Stomach (tissue), 9 donors: Measurements from ENCODE around the gene REEP2. TPM values are rescaled to one million over a fixed set of nuclear protein-coding genes. Genes with fewer than 3 reads are reported as not detected.
A peak's percentile ranks its signal among the peaks of the same experiment; 100 is the strongest.

Source experiments
- DNase-seq, 2 donors: peaks; one replicate each; pipeline versions ENCODE4 v3.0.0 to v3.0.0-alpha.2; 2013 to 2019
- H3K27ac ChIP-seq, 5 donors: fragments of 200-600 bp in 4 of 5; sonication (generic) in 4 of 5; one replicate each; pipeline ENCODE4 v1.5.1; 2013 to 2019; ENCODE audit warnings: mild to moderate bottlenecking in 1 of 5, moderate library complexity in 1 of 5
- H3K27me3 ChIP-seq, 3 donors: fragments of 200-600 bp; sonication (generic); one replicate each; pipeline ENCODE4 v1.5.1; 2017 to 2019; ENCODE audit warnings: mixed run types in 1 of 3
- H3K36me3 ChIP-seq, 4 donors: fragments of 200-600 bp; sonication (generic); 1 replicate in 3 of 4; 2 replicates in 1 of 4; pipeline ENCODE4 v1.5.1; 2016 to 2019
- H3K4me1 ChIP-seq, 4 donors: fragments of 200-600 bp; sonication (generic); one replicate each; pipeline ENCODE4 v1.5.1; 2016 to 2019
- H3K4me3 ChIP-seq, 4 donors: fragments of 200-600 bp; sonication (generic) in 3 of 4; one replicate each; pipeline ENCODE4 v1.5.1; 2016 to 2019; ENCODE audit warnings: mild to moderate bottlenecking in 1 of 4
- H3K9me3 ChIP-seq, 4 donors: fragments of 200-600 bp; sonication (generic); one replicate each; pipeline ENCODE4 v1.5.1; 2016 to 2019
- CTCF ChIP-seq, 7 experiments: fragments of 450-650 bp in 4 of 7; fragments of 200-600 bp in 3 of 7; sonication (generic) in 3 of 7; IDR thresholded peaks; one replicate each; pipeline ENCODE4 v1.5.1; 2016 to 2019; ENCODE audit warnings: antibody characterized with exemption in 7 of 7, control low read depth in 2 of 7, mild to moderate bottlenecking in 1 of 7
- EP300 ChIP-seq: sonication (generic); formaldehyde crosslinking; IDR thresholded peaks from one replicate; pipeline ENCODE4 v1.6.1; 2017; ENCODE audit warnings: antibody characterized with exemption
- POLR2A ChIP-seq, 4 donors: fragments of 450-650 bp; IDR thresholded peaks; one replicate each; pipeline ENCODE4 v1.6.1; 2016; ENCODE audit warnings: antibody characterized with exemption in 4 of 4, control low read depth in 2 of 4, mild to moderate bottlenecking in 1 of 4, moderate library complexity in 1 of 4
- POLR2AphosphoS5 ChIP-seq, 3 donors: sonication (generic); formaldehyde crosslinking; IDR thresholded peaks; one replicate each; pipeline ENCODE4 v1.6.1; 2016; ENCODE audit warnings: antibody characterized with exemption in 3 of 3
- WGBS, 5 donors: extraction: QIAGEN DNeasy Blood & Tissue Kit in 3 of 5; methylation state at CpG; one replicate each; pipeline versions ENCODE4 v1.1.5 to v1.1.7; 2013 to 2018; 5-methylcytosine and 5-hydroxymethylcytosine counted together
- intact Hi-C: fragments of 100-400 bp; cut with DNase I; formaldehyde crosslinking; loops from one replicate; pipeline ENCODE4 v1.15.1; 2023; ENCODE audit warnings: low total_unique reads
- polyA plus RNA-seq, 3 donors: library from polyadenylated mRNA; stranded (reverse); fragments of 200-250 nt; gene quantifications; one replicate each; pipeline ENCODE4 v1.2.3, GENCODE V29; 2013
- total RNA-seq, 5 donors: library from RNA; depleted of rRNA; stranded (reverse); fragments of >200 nt; gene quantifications; one replicate each; pipeline versions ENCODE4 v1.1.0 to v1.2.3, GENCODE V29; 2014 to 2016
- donor health status: healthy with polysubstance abuse.
- donor health status: Bipolar disorder and iron deficiency.
- donor health status: healthy.

REEP2 gene
- total and polyA plus RNA-seq, 8 donors = 2.1 to 73.3 (median 5.1) TPM; not detected in 2

GRCh38 chr5:138466900-138467710 is 28.2 kb downstream of the REEP2 start:
- Histone ChIP-seq H3K27me3 (no peaks in the 10 kb centered on the region), H3K9me3 (no peaks in the 10 kb centered on the region), H3K4me1 (peaks cover 11 to 36% (median 35%) of the 10 kb centered on the region in 4 donors), H3K4me3 (peak overlapping the region; percentile 83 to 90 (median 88)), H3K36me3 (peaks cover 0 to 18% (median 13%) of the 10 kb centered on the region in 4 donors), H3K27ac (peak overlapping the region in 3 of 5 donors; percentile 95 to 98 (median 97))
- peak; percentile 48 to 52 for DNase-seq
- TF ChIP-seq EP300 (no peak), POLR2A (IDR thresholded peaks at IDR 0.05) (peak in 1 of 4 donors; percentile 11), POLR2AphosphoS5 (IDR thresholded peaks at IDR 0.05) (peak in 2 of 3 donors; percentile 74 to 96)
- intact Hi-C loops = no loop called here
- WGBS, 5 donors = 89 to 94% (median 94%) methylated on average over 45 of the region's 45 CpGs

GRCh38 chr5:138467711-138468132 is 28.9 kb downstream of the REEP2 start:
- intact Hi-C loops = no loop called here
- DNase-seq = peak in 1 of 2 donors; percentile 52
- peak overlapping the region in 1 of 5 donors; percentile 98 for H3K27ac ChIP-seq
- TF ChIP-seq POLR2AphosphoS5 (IDR thresholded peaks at IDR 0.05) = peak in 1 of 3 donors; percentile 41
- peak in 2 of 4 donors; percentile 13 to 68 for TF ChIP-seq POLR2A (IDR thresholded peaks at IDR 0.05)
- TF ChIP-seq CTCF (IDR thresholded peaks at IDR 0.05) = no peak
- no peak for TF ChIP-seq EP300
- H3K9me3 ChIP-seq = no peaks in the 10 kb centered on the region
- H3K4me3 ChIP-seq = peak overlapping the region; percentile 83 to 90 (median 88)
- WGBS, 5 donors = 87 to 95% (median 90%) methylated on average over 14 of the region's 14 CpGs
- peaks cover 11 to 36% (median 35%) of the 10 kb centered on the region in 4 donors for H3K4me1 ChIP-seq
- H3K27me3 ChIP-seq = no peaks in the 10 kb centered on the region
- peaks cover 0 to 18% (median 13%) of the 10 kb centered on the region in 4 donors for H3K36me3 ChIP-seq

- intact Hi-C loops = no loop called here
- WGBS, 5 donors = 85 to 90% (median 86%) methylated on average over 7 of the region's 7 CpGs
- H3K9me3 ChIP-seq = no peaks in the 10 kb centered on the region
- peaks cover 8 to 33% (median 32%) of the 10 kb centered on the region in 4 donors for H3K4me1 ChIP-seq
- H3K27ac ChIP-seq = no peak overlapping the region
- peak overlapping the region in 3 of 4 donors; percentile 87 to 90 (median 89) for H3K4me3 ChIP-seq
- DNase-seq = peak in 1 of 2 donors; percentile 53
- no peak for TF ChIP-seq CTCF (IDR thresholded peaks at IDR 0.05)
- TF ChIP-seq POLR2A (IDR thresholded peaks at IDR 0.05) = peak in 2 of 4 donors; percentile 40 to 54
- TF ChIP-seq POLR2AphosphoS5 (IDR thresholded peaks at IDR 0.05) = peak in 2 of 3 donors; percentile 74 to 78
- H3K36me3 ChIP-seq = peaks cover 0 to 18% (median 13%) of the 10 kb centered on the region in 4 donors
- no peaks in the 10 kb centered on the region for H3K27me3 ChIP-seq
Observed at GRCh38 chr5:138468133-138468965, 29.5 kb downstream of the REEP2 start.

- peak; percentile 51 to 78 for DNase-seq
- 89 to 94% (median 91%) methylated on average over 8 of the region's 8 CpGs for WGBS, 5 donors
- H3K9me3 ChIP-seq = no peaks in the 10 kb centered on the region
- no peaks in the 10 kb centered on the region for H3K27me3 ChIP-seq
- no peak for TF ChIP-seq POLR2AphosphoS5 (IDR thresholded peaks at IDR 0.05)
- no peak for TF ChIP-seq CTCF (IDR thresholded peaks at IDR 0.05)
- TF ChIP-seq POLR2A (IDR thresholded peaks at IDR 0.05) = no peak
- TF ChIP-seq EP300 = no peak
- H3K27ac ChIP-seq = peak overlapping the region in 1 of 5 donors; percentile 20
- H3K4me1 ChIP-seq = peaks cover 6 to 29% (median 28%) of the 10 kb centered on the region in 4 donors
- peaks cover 0 to 18% (median 13%) of the 10 kb centered on the region in 4 donors for H3K36me3 ChIP-seq
- intact Hi-C loops = no loop called here
- peak overlapping the region in 2 of 4 donors; percentile 89 to 90 for H3K4me3 ChIP-seq
Observed at GRCh38 chr5:138468966-138469539, 30.2 kb downstream of the REEP2 start.
